ENCODE results near the gene SMOC2.

DNA sequence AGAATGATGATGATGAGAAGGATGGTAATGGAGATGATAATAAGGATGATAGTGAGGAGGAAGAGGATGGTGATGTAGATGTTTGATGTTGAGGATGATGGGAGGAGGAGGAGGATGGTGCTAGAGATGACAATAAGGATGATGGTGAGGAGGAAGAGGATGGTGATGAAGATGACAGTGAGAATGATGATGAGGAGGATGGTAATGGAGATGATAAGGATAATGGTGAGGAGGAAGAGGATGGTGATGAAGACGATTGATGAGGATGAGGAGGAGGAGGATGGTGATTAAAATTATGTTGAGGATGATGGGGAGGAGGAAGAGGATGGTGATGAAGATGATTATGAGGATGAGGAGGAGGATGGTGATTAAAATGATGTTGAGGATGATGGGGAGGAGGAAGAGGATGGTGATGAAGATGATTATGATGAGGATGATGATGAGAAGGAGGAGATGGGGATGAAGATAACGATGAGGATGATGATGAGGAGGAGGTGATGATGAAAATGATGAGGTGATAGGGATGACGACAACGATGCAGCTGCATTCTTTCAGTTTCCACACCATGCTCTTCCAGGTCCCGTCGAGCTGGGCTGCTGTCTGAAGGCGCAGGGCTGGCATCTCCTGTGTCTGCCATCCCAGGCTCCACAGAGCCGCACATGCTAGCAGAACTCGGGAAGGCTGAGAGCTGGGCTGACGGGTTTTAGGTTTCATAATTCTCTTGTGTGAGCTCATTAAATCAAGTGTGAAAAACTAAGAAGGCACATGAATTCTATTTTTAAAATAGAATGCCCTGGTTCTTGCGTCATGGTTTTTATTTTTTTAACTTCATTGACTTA is 274.9 kb downstream of the SMOC2 start:
- TF ChIP-seq, protein P1, sequence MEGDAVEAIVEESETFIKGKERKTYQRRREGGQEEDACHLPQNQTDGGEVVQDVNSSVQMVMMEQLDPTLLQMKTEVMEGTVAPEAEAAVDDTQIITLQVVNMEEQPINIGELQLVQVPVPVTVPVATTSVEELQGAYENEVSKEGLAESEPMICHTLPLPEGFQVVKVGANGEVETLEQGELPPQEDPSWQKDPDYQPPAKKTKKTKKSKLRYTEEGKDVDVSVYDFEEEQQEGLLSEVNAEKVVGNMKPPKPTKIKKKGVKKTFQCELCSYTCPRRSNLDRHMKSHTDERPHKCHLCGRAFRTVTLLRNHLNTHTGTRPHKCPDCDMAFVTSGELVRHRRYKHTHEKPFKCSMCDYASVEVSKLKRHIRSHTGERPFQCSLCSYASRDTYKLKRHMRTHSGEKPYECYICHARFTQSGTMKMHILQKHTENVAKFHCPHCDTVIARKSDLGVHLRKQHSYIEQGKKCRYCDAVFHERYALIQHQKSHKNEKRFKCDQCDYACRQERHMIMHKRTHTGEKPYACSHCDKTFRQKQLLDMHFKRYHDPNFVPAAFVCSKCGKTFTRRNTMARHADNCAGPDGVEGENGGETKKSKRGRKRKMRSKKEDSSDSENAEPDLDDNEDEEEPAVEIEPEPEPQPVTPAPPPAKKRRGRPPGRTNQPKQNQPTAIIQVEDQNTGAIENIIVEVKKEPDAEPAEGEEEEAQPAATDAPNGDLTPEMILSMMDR (IDR thresholded peaks at IDR 0.05; ENCODE audit: poor library complexity), result no peak
- no peak for TF ChIP-seq EZH2 (IDR thresholded peaks at IDR 0.05; ENCODE audit: borderline replicate concordance)
